NCI-H1105 treated with DMSO at 0.1 percent for 48 hours (cell line): ENCODE results near the gene SPRY1.

Experiments used
- DNase-seq: peaks from one replicate; lab custom pipeline; 2025; lab: John Stamatoyannopoulos, UW

The SPRY1 gene, protein sequence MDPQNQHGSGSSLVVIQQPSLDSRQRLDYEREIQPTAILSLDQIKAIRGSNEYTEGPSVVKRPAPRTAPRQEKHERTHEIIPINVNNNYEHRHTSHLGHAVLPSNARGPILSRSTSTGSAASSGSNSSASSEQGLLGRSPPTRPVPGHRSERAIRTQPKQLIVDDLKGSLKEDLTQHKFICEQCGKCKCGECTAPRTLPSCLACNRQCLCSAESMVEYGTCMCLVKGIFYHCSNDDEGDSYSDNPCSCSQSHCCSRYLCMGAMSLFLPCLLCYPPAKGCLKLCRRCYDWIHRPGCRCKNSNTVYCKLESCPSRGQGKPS

DNA sequence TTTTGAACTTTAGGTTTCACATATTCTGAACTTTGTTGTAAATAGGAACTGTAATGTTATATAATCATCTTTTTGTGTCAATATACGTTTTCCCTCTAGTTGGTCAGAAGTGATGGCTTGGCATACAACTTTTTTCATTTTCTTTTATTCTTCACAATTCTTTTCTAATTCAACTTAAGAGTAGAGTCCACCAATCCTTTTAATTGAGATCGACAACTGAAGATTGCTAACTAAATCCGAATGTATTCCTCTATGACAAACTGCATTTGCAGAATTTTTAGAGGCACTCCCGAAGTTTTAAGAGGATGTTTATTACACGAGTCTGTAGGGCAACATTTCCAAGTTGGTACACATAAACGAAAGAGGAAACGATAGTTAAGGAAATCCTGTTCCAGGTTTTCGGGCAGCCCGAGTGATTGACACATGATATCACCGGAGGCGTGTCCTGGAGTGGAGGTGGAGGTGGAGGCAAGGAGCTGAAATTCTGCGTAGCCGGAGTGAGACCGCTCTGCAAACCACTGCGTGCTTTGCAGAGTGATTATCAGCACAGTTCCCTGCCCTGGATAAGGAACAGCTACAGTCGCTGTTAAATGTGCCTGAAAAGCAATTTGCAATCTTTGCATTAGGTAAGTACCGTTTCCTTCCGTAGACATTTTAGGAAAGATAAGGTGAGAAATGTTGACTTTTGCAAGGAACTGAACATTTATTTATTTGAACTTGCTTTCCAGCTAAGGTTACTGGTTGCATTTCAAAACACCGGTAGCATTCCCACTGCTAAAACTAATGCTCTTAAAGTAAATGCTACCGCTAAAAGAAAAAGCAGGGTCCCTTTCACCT lies at the start of gene SPRY1:
Gene SPRY1 (plus strand): TSS at position 489 of the 837 bp plus-strand sequence. CDS start 4,797 bp downstream, outside the sequence.
- DNase-seq, result peak; percentile 72

GRCh38 chr4:123346951-123347350 lies 49.6 kb upstream of the SPRY1 start:
- no peak for DNase-seq

GRCh38 chr4:123348946-123349345 lies 47.6 kb upstream of the SPRY1 start:
- no peak for DNase-seq

DNA sequence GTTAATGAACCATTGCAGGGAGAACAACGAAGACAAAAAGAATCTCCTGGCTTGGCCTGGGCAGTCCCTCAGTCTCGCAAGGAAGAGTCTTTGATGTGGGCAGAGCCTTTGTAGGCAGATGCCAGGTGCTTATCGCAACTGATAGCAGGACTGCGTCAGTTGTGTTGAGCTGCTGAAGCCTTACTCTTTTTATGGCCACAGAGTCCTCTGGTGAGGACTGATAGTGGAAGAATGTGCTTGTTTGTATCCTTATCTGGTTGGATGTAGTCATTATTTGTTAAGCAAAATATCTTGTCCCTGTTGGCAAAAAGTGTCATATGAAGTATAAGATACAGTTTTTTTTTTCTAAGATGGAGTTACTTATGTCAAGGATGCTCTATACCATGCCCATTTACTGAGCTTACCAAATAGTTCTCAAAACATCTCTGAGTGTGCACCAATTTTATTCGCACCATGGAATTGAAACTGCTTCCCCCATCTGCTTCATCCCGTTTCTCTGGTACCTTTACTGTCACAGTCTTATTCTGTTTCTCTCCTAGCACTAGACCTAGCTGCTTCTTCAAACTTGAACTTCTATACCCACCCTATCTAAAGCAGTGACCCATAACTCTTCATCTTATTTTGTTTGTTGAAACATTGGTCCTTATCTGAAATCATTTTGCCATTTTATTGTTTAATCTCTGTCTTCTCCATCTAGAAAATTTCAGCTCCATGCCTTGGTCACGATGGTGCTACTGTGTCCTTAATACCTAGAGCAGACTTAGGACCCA lies 47.0 kb upstream of the SPRY1 start:
- DNase-seq, result no peak

- DNase-seq, result peak; percentile 3
Measured at GRCh38 chr4:123350191-123350544, 46.4 kb upstream of the SPRY1 start.

- DNase-seq, result no peak
Measured at GRCh38 chr4:123350726-123351125, 45.9 kb upstream of the SPRY1 start.

DNA sequence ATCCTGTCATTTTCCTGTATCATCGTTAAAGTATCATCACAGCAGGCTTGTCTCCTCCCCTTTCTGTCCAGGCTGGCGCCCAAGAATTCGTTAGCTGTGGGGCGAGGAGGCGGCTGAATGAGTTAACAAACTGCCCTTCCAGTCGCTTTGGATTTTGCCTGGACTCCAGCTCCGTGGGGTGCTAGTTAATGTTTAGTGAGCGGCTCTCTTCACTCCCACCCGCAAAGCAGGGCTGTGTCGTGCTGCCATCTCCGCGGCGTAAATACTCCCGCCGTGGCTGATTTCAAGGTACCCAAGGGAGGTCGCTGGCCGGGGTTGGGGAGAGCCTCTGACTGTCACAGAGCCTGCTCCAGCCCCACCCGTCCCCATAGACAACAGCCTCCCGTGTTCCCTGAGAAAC lies 44.9 kb upstream of the SPRY1 start:
- DNase-seq, result no peak

DNA sequence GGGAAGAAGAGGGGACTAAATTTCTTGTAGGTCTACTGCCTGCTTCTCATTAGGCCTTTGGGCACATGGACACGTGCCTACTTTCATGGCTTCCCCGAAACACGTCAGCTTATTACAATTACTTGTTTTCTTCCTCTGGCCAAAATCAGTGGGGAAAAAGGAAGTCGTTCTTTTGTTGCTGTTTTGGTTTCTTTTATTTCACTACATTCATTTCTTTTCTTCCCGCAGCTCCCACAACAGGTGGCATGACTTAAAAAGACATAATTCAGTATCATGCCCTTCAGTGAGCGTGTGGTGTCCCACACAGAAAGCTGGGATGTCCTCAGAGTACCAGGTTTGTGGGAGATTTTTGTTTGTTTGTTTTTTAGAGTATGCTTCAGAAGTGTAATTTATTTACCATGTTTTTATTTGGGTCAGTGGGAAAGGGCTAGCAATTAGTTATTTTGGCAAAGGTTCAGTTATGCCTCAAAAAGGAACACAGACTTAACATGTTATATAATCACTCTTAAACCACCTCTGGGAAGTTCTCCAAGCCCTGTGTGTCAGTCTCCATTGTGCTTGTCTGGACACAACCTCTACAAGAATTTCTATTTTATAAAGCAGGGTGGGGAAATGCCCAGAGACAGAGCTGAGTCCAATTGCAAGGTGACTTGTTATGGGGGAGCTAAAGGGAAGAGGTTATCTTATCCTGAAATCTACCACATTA lies 44.2 kb upstream of the SPRY1 start:
- DNase-seq, result peak; percentile 1

- DNase-seq, result no peak
Measured at GRCh38 chr4:123352966-123353365, 43.6 kb upstream of the SPRY1 start.

GRCh38 chr4:123353656-123354055 lies 42.9 kb upstream of the SPRY1 start:
- DNase-seq, result no peak

DNA sequence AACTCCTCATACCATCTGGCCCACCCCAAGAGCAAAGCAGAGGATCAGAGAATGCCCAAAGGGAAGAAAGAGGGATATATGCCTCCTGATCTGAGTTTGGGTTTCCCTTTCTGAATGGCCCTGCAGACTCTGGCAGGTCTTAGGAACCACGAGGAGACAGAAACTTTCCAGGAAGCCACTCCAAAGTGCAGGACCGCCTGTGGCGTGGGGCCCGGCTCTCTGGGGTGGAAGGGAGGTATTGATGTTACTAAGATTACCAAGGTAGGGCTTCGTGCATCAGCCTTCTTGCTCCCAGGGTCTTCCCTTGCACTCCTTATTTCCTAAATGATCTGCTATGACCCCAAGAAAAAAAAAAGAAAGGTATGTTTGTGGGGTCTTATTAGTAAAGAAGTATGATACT lies 41.9 kb upstream of the SPRY1 start:
- no peak for DNase-seq

- no peak for DNase-seq
Measured at GRCh38 chr4:123356921-123357320, 39.7 kb upstream of the SPRY1 start.

- DNase-seq, result no peak
Measured at GRCh38 chr4:123359449-123360315, 36.9 kb upstream of the SPRY1 start.

DNA sequence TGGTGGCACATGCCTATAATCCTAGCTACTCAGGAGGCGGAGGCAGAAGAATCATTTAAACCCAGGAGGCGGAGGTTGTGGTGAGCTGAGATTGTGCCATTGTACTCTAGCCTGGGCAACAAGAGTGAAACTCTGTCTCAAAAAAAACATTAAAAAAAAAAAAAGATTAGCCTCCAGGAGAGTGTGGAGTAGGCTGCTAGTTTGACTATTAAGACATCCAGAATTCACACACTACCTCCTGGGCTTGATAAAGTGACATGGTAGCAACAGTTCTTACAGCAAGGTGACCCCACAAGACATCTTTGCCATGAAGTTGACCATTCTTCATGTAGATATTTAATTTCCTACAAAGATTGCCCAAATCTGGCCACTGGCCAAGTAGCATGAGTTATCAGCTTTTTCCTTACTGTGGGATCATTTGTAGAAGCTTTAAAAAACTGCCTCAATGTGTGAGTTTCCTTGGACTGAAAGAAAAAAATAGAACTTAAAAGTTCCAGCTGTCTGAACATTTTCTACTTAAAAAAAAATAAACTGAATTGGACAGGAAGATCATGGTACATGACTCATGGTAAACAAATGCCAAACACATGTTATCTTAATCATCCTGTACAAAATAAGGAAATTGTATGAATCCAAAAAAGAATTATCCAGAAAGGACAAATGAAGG lies 35.3 kb upstream of the SPRY1 start:
- no peak for DNase-seq

DNA sequence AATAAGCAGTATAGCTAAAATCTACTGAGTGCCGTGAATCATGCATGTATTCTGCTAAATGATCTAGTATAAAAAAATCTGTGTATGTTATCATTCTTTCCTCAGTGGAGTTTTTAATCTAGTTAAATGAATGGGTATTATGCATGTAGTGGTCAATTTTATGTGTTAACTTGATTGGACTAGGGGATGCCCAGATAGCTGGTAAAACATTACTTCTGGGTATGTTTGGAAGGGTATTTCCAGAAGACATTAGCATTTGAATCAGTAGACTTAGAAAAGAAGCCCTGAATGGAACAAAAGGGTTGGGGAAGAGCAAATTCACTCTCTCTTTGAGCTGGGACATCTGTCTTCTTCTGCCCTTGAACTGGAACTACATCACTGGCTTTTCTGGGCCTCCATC lies 34.5 kb upstream of the SPRY1 start:
- DNase-seq, result no peak

GRCh38 chr4:123363729-123364128 lies 32.9 kb upstream of the SPRY1 start:
- DNase-seq, result no peak

DNA sequence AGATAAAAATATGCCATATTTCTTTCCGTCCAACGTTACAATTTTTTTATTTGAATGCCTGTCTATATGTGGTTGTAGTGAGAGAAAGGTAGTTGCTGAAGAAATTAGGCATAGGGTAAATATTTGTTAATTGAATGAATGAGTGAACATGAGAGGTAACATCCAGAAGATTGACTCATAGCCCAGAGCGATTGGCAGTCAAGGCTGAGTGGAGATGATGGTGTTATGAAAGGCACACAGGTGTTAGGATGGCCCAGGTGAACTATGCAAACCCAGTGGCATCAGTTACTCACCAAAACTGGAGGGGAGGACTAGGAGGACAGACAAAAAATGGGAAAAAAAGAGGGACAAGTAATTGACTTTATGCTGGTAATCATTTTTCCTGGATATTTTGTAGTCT lies 31.7 kb upstream of the SPRY1 start:
- no peak for DNase-seq

DNA sequence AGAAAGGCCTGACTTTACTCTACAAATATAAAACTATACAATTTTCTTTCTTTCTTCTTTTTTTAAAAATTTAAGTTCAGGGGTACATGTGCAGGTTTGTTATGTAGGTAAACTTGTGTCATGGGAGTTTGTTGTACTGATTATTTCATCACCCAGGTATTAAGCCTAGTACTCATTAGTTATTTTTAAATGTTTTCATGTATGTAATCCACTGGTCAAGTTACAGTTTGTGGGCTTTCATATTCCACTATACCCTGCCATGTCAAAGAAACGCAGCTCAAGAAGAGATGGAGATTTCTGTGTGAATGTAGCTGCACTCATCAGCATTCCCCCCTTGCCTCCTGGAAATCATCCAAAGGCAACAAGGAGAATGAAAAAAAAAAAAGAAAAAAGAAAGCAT lies 31.2 kb upstream of the SPRY1 start:
- no peak for DNase-seq

- no peak for DNase-seq
Measured at GRCh38 chr4:123366144-123366748, 30.3 kb upstream of the SPRY1 start.

DNA sequence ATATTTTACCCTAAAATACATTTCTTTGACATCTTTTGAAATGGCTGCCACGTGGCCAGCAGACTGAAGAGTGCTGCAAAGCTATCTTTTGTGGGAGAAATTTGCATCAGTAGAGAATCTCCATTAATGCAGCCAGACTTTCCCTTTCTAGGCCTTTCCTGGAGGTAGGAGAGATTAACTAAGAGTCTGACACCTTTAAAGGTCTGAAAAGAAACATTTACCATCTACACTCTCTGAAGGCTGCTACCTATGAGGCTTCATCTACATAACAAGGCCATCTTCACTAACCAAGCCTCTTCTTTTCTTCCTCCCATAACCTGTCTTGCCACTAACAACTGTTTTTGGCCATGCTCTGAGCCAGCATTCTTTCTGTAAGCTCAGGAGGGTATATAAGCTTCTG lies 17.8 kb upstream of the SPRY1 start:
- no peak for DNase-seq
